ENCODE data around the gene SLC46A2. TPM values are rescaled to one million over a fixed set of nuclear protein-coding genes. Genes with fewer than 3 reads are reported as not detected.

Gene SLC46A2
- total RNA-seq, 1 experiment from 2014 or later = not detected

DNA sequence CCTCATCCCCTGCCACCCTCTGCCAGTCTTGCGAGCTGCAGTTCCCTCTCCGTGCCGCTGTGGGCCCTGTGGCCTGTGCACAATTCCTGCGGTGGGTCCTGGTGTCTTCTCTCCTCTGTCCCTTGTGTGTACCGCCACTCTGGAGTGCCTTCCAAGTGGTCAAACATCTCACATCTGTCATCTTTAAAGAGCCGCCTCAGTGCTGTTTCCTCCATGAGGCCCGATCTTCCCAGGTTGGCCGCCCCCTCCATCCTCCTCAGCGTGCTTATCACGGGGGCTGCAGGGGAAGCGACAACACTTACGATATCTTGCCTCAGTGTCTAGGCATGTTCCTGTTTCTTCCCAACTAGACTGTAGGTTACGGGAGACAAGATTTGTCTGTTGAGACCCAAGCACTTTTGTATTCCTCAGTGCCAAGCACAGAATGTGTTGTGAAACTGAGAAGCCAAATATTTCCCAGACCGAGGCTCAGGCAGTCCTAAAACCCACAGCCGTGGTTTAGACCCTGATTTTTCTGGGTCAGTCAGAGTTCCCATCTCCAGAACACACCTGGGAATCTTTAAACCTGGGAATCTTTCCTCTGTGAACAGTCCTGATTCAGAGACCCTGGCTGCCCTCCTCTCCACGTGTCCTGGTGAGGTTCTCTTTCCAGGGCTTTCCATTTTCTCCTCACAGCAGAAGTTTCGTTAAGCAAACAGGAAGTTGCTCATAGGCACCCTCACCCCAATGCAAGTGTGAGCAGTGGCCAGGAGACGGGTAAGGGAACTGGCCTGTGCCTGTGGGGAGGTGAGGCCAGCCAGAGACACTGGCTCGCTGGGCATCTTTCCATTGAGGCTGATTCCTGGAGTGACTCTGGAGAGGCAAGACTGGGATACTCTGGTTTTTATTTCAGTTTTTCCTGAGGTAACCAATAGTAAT is 28.8 kb downstream of the SLC46A2 start:
- ChIA-PET POLR2A (ENCODE audit: low non-redundant PET) (no interaction called here), CTCF (no interaction called here)
- no peak for TF ChIP-seq EZH2 (IDR thresholded peaks at IDR 0.05; ENCODE audit: borderline replicate concordance, low read depth, low read length, poor library complexity, severe bottlenecking)
- TF ChIP-seq, protein P1, sequence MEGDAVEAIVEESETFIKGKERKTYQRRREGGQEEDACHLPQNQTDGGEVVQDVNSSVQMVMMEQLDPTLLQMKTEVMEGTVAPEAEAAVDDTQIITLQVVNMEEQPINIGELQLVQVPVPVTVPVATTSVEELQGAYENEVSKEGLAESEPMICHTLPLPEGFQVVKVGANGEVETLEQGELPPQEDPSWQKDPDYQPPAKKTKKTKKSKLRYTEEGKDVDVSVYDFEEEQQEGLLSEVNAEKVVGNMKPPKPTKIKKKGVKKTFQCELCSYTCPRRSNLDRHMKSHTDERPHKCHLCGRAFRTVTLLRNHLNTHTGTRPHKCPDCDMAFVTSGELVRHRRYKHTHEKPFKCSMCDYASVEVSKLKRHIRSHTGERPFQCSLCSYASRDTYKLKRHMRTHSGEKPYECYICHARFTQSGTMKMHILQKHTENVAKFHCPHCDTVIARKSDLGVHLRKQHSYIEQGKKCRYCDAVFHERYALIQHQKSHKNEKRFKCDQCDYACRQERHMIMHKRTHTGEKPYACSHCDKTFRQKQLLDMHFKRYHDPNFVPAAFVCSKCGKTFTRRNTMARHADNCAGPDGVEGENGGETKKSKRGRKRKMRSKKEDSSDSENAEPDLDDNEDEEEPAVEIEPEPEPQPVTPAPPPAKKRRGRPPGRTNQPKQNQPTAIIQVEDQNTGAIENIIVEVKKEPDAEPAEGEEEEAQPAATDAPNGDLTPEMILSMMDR (conservative IDR thresholded peaks at IDR 0.05; ENCODE audit: low read depth, low read length) = no peak
- DNase-seq (ENCODE audit: low spot score) = no peak
- Histone ChIP-seq H3K4me3 (ENCODE audit: low read depth, low read length, poor library complexity, severe bottlenecking) (no peak overlapping the region), H3K27me3 (replicated peaks; ENCODE audit: insufficient read depth, low read depth, low read length, poor library complexity) (no peaks in the 10 kb centered on the region), H3K9me3 (ENCODE audit: low read depth, low read length, poor library complexity, severe bottlenecking) (no peaks in the 10 kb centered on the region), H3K36me3 (ENCODE audit: insufficient read depth, low read length, poor library complexity, severe bottlenecking) (no peaks in the 10 kb centered on the region), H3K27ac (ENCODE audit: low read depth, low read length, poor library complexity, severe bottlenecking) (no peak overlapping the region), H3K4me1 (ENCODE audit: insufficient read depth, low read length, poor library complexity, severe bottlenecking) (no peaks in the 10 kb centered on the region)
- intact Hi-C loops (cut with micrococcal nuclease; ENCODE audit: unreplicated experiment) = no loop called here
- BruUV-seq (replicated peaks) = no TSS peak

- no peaks in the 10 kb centered on the region for H3K4me1 ChIP-seq (ENCODE audit: insufficient read depth, low read length, poor library complexity, severe bottlenecking)
- no peak overlapping the region for H3K4me3 ChIP-seq (ENCODE audit: low read depth, low read length, poor library complexity, severe bottlenecking)
- H3K27me3 ChIP-seq (replicated peaks; ENCODE audit: insufficient read depth, low read depth, low read length, poor library complexity) = no peaks in the 10 kb centered on the region
- no peak for TF ChIP-seq EZH2 (IDR thresholded peaks at IDR 0.05; ENCODE audit: borderline replicate concordance, low read depth, low read length, poor library complexity, severe bottlenecking)
- TF ChIP-seq, protein P1 (conservative IDR thresholded peaks at IDR 0.05; ENCODE audit: low read depth, low read length) = no peak
- no TSS peak for BruUV-seq (replicated peaks)
- POLR2A ChIA-PET (ENCODE audit: low non-redundant PET) = no interaction called here
- no peaks in the 10 kb centered on the region for H3K36me3 ChIP-seq (ENCODE audit: insufficient read depth, low read length, poor library complexity, severe bottlenecking)
- CTCF ChIA-PET = no interaction called here
- H3K9me3 ChIP-seq (ENCODE audit: low read depth, low read length, poor library complexity, severe bottlenecking) = no peaks in the 10 kb centered on the region
- intact Hi-C loops (cut with micrococcal nuclease; ENCODE audit: unreplicated experiment) = no loop called here
- DNase-seq (ENCODE audit: low spot score) = no peak
- no peak overlapping the region for H3K27ac ChIP-seq (ENCODE audit: low read depth, low read length, poor library complexity, severe bottlenecking)
Observed at GRCh38 chr9:112861155-112861554, 29.5 kb downstream of the SLC46A2 start.

DNA sequence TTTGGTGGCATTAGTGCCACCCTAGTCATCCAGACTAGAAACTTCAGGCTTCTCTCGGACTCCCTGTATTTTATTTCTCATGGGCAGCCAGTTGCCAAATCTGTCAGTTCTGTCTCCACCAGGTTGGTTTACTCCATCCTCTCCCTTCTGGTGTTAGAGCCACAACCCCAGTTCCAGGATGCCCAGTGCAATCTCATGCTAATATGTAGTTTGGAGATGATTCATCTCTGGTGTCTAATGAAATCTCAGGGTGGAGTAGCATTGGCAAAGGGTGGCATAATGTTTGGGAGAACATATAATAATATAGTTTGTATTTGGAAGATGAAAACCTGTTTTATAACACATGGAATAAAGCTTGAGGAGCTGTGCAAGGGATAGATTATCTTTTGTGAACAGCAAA is 30.2 kb downstream of the SLC46A2 start:
- Histone ChIP-seq H3K9me3 (ENCODE audit: low read depth, low read length, poor library complexity, severe bottlenecking) (no peaks in the 10 kb centered on the region), H3K4me3 (ENCODE audit: low read depth, low read length, poor library complexity, severe bottlenecking) (no peak overlapping the region), H3K36me3 (ENCODE audit: insufficient read depth, low read length, poor library complexity, severe bottlenecking) (no peaks in the 10 kb centered on the region), H3K27ac (ENCODE audit: low read depth, low read length, poor library complexity, severe bottlenecking) (no peak overlapping the region), H3K4me1 (ENCODE audit: insufficient read depth, low read length, poor library complexity, severe bottlenecking) (no peaks in the 10 kb centered on the region), H3K27me3 (replicated peaks; ENCODE audit: insufficient read depth, low read depth, low read length, poor library complexity) (no peaks in the 10 kb centered on the region)
- DNase-seq (ENCODE audit: low spot score) = no peak
- ChIA-PET POLR2A (ENCODE audit: low non-redundant PET) (no interaction called here), CTCF (no interaction called here)
- no TSS peak for BruUV-seq (replicated peaks)
- intact Hi-C loops (cut with micrococcal nuclease; ENCODE audit: unreplicated experiment) = no loop called here
- TF ChIP-seq, protein P1 (conservative IDR thresholded peaks at IDR 0.05; ENCODE audit: low read depth, low read length) = no peak
- TF ChIP-seq EZH2 (IDR thresholded peaks at IDR 0.05; ENCODE audit: borderline replicate concordance, low read depth, low read length, poor library complexity, severe bottlenecking) = no peak
